Measurements from ENCODE around the gene NPHP1. TPM values are rescaled to one million over a fixed set of nuclear protein-coding genes. Genes with fewer than 3 reads are reported as not detected.
A peak's percentile ranks its signal among the peaks of the same experiment; 100 is the strongest.

NPHP1 gene
- total RNA-seq, 1 donor: 11.9 TPM

DNA sequence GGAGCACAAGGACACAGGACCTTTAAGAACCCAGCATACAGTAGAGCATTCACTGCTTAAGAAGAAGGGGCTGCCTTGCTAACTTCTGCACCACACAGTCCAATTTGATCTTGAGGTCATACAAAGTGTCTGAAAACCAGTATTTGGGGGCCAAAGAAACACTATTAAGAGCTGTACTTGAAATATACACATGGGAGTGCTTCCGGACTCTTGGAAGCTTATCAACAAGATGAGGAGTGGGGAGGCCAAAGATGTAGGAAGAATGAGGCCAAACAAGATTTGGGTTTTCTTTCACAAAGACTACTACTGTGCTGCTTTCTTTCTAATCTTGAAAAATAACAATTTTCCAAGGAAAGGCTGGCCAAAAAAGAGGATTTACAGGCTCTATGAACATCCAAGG, 64.4 kb downstream of the NPHP1 start:
- TF ChIP-seq CTCF (IDR thresholded peaks at IDR 0.05; ENCODE audit: insufficient read depth, low read length): no peak
- H3K4me3 ChIP-seq (ENCODE audit: low read depth, low read length): no peak overlapping the region
- no peak for DNase-seq (ENCODE audit: low read depth)

DNA sequence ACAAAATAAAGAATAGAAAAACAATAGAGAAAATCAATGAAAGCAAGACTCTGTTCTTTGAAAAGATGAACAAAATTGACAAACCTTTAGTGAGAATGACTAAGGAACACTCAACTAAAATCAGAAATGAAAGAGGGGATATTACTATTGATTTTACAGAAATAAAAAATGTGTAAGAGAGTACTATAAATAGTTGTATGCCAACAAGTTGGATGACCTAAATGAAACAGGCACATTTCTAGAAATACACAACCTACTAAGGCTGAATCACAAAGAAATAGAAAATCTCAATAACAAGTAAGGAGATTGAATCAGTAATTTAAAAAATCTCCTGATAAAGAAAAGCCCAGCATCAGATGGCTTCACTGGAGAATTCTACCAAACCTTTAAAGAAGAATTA, 70.8 kb downstream of the NPHP1 start:
- H3K4me3 ChIP-seq (ENCODE audit: low read depth, low read length): no peak overlapping the region
- TF ChIP-seq CTCF (IDR thresholded peaks at IDR 0.05; ENCODE audit: insufficient read depth, low read length): no peak
- DNase-seq (ENCODE audit: low read depth): no peak

DNA sequence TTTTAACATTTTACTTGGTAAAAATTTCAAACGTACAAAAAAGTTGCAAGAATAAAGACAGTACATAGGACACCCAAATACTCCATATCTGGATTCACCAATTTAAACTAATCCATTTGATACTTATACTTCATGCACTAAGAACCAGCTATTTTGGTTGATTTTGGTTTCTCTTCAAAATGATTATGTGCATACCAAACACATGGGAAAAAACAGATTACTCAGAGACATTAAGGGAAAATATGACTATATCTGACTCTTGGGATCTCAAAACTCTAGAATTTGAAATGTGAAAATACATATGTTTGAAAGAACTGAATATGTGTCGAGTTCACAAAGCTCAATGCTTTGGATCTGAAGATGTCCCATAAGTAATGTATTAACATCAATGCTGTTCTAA, 73.6 kb downstream of the NPHP1 start:
- no peak overlapping the region for H3K4me3 ChIP-seq (ENCODE audit: low read depth, low read length)
- DNase-seq (ENCODE audit: low read depth): no peak
- TF ChIP-seq CTCF (IDR thresholded peaks at IDR 0.05; ENCODE audit: insufficient read depth, low read length): no peak

DNA sequence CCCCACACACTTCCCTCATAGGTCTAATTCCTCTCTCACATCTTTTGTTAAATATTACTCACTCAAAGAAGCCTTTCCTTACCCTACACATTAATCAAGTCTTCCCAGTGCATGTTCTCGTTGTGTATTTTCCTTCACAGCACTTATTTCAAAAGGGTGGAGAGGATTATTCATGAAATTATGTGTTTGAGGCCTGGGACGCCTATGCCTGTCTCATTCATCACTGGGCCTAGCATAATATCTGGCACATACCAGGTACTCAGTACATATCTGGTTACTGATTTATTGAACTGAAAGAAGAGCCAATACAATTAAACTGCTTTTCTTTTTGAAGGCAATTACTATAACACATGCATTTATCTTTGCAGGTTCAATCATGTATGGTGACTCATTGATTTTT, 74.1 kb downstream of the NPHP1 start:
- DNase-seq (ENCODE audit: low read depth): no peak
- no peak for TF ChIP-seq CTCF (IDR thresholded peaks at IDR 0.05; ENCODE audit: insufficient read depth, low read length)
- H3K4me3 ChIP-seq (ENCODE audit: low read depth, low read length): no peak overlapping the region

GRCh38 chr2:110126906-110127305, 77.9 kb downstream of the NPHP1 start:
- TF ChIP-seq CTCF (IDR thresholded peaks at IDR 0.05; ENCODE audit: insufficient read depth, low read length): no peak

DNA sequence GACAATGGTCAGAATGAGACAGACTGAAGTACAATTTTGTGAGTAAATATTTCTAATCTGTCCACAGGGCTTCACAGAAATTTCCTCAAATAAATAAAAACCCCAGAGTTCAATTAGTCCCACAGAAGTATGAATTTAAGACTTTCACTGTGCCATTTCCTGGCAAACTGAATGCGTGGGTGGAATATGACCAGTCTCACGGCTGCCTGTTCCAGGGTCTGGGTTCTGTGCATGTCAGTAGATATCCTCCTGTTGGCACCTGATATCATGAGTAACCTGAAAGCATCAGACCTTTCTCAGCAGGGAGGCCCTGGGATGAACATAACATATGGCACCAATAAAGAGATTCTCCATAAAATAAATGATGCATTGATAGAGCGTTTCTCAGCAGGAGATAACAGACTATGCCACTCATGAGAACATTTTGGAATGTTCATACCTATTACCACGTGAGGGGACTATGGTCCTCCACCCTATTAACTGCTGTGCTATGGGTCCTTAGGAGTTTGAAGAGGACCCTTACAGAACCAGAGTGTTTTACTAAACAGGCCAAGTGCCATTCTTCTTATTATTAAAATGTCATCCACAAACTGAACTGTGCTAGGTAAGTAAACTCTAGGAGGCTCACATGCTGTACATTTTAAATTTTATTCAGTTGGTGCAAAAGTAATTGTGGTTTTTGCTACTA, 78.6 kb downstream of the NPHP1 start:
- no peak overlapping the region for H3K4me3 ChIP-seq (ENCODE audit: low read depth, low read length)
- DNase-seq (ENCODE audit: low read depth): peak; percentile 40
- TF ChIP-seq CTCF (IDR thresholded peaks at IDR 0.05; ENCODE audit: insufficient read depth, low read length): no peak

More at GRCh38 chr2:110126906-110127305, 77.9 kb downstream of the NPHP1 start:
- no peak for DNase-seq (ENCODE audit: low read depth)
- H3K4me3 ChIP-seq (ENCODE audit: low read depth, low read length): no peak overlapping the region

All from fibroblast of the aortic adventitia (primary cell).